HG03196 (cell line): ENCODE data around the gene TTC31.
"Not testable (repeated sequence)": the region's sequence is repeated elsewhere in the genome, so short reads cannot be mapped to it uniquely, and the experiment has no call there.

Experiments used
- ATAC-seq: cut with Tn5 transposase; IDR thresholded peaks from one replicate; pipeline ENCODE4 v1.9.1; 2021; ENCODE audit not compliant: unreplicated experiment

TTC31 gene

DNA sequence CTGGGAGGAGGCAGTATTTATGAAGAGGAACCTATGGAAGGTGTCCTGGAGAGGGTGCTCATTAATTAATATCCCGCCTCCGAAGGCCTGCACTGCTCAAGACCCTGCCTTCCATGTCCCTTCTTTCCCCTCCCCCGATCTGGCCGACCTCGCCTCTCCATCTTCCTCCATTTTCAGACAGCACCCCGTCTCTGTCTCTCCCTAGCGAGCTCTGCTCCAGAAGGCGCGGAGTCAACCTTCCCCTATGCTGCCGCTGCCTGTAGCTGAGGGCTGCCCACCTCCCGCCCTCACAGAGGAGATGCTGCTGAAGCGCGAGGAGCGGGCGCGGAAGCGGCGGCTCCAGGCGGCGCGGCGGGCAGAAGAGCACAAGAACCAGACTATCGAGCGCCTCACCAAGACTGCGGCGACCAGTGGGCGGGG is 25.7 kb upstream of the TTC31 start:
- no peak for ATAC-seq

DNA sequence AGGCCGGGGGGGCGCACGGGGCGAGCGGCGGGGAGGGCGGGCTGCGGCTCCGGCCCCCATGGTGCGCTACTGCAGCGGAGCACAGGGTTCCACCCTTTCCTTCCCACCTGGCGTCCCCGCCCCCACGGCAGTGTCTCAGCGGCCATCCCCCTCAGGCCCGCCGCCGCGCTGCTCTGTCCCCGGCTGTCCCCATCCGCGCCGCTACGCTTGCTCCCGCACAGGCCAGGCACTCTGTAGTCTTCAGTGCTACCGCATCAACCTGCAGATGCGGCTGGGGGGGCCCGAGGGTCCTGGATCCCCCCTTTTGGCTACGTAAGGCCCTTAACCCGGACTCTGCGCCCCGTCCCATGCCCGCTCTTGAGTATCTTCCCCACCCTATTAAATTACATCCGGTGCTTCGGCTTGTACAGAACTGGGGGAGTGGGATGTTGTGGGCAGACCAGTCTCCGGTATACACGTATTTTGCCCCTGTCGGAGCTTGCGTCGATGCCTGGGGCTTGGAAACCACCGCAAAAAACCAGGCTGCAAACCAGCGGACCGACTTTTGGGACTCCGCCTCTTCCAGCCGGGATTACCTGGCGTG is 25.2 kb upstream of the TTC31 start:
- ATAC-seq, result peak; percentile 37

DNA sequence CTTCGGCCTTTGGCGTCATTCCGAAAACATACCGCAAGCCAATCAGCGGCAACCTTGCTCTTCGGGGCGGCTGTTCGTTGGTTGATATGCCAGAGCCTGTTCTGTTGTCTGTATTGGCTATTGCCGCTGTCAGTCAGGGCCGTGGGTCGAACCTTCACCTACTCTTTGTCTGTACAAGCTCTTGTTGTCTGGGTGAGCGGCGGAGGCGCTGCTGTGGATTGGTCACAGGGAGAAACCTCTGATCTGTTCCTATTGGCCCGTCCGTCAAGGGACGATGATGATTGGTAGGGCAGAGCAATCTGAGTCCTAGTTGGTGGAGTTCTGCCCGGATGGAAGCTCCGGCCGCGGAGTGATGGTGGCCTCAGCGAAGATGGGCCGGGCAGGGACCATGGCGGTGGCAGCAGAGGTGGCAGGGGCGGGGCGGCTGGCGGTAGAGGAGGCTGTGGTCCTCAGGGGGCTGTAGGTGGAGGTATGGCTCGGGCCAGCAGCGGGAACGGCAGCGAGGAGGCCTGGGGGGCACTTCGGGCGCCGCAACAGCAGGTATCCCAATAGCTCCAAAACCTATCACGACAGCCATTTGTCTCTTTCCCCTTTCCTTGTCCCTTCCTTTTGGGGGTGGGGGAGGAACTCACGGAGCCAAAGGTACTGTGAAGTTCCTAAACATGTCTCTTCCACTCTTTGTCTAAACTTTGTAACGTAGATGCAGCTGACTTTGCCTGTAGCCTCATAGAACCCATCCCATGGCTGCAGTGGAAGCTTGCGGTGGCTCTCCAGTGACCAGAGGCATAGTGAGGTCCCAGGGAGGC is 24.5 kb upstream of the TTC31 start, which contains the start of gene WBP1:
Gene WBP1 (plus strand): TSS at position 307 of the 806 bp plus-strand sequence. CDS start 165 bp downstream, at position 472.
- ATAC-seq, result peak; percentile 79

DNA sequence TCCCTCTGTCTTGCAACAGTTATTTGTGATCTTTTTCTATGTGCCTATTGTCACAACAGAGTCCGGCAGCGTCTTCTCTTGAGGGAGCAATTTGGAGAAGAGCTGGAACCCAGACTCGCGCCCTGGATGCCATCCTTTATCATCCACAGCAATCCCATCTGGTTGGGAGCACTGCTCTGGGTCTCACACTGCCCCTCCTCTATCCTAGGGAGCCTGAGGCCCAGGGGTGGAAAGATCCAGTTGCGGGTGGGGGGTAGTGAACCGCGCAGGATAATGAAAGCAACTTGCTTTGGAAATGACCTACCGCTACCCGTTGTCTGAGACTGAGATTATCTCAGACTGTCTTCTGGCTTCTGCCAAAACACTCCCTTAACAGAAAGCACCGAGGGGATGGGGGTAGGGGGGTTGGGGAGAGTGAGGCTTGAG is 23.9 kb upstream of the TTC31 start:
- no peak for ATAC-seq

DNA sequence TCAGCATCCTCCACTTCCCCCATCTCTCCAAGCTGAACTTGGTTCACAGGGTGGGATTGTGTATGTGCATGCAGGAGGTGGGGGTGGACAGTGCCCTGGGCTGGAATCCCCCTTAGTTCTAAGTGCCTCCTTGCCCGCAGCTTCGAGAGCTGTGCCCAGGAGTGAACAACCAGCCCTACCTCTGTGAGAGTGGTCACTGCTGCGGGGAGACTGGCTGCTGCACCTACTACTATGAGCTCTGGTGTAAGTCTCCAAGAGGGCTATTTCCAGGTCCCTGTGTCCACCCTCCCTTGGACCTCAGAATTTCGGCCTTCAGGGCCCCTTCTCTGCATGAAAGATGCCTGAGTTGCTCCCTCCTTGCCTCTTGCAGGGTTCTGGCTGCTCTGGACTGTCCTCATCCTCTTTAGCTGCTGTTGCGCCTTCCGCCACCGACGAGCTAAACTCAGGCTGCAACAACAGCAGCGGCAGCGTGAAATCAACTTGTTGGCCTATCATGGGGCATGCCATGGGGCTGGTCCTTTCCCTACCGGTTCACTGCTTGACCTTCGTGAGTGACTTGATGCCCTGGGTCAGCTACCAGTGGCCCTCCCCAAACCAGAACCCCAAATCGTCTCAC is 23.3 kb upstream of the TTC31 start:
- not testable (repeated sequence) for ATAC-seq

DNA sequence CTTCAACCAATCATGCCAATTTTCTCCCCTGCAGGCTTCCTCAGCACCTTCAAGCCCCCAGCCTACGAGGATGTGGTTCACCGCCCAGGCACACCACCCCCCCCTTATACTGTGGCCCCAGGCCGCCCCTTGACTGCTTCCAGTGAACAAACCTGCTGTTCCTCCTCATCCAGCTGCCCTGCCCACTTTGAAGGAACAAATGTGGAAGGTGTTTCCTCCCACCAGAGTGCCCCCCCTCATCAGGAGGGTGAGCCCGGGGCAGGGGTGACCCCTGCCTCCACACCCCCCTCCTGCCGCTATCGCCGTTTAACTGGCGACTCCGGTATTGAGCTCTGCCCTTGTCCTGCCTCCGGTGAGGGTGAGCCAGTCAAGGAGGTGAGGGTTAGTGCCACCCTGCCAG is 22.7 kb upstream of the TTC31 start:
- not testable (repeated sequence) for ATAC-seq

DNA sequence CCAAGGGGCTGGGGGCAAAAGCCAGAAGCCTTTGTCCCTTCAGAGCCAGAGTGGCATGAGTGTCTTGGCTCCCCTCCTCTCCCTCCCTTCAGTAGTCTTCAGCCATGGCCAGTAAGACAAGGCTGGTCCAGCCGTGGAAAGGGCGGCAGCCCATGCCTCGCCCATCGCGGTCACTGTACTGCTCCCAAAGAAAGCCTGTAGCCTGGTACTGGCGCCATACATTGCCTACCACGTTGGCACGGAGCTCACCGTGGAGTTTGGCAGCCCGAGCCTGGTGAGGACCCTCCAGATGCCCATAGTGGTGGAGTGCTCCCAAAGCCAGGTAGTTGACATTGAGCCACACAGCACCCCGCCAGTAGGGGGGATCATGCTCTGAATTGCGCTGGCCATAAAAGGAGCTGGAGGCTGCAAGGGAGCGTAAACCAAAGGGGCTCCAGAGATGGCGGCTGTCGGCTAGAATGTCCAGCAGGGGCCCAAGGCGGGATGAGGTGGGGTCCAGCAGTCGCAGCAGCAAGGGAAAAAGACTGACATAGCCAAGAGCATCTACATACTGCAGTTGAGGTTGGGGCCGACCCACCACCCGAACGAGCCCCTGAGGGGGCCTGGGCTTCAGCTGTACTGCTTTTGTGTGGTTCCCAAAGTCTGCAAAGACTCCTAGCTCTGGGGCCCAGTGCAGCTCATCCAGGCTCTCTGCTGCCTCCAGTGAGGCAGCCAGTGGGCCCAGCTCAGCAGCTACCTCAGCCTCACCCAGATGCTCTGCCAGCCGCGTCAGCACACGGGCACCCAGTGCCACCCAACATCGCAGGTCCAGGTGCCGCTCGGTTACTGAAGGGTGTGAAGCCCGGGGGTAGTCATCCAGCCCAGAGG is 21.5 kb upstream of the TTC31 start:
- ATAC-seq, result no peak

DNA sequence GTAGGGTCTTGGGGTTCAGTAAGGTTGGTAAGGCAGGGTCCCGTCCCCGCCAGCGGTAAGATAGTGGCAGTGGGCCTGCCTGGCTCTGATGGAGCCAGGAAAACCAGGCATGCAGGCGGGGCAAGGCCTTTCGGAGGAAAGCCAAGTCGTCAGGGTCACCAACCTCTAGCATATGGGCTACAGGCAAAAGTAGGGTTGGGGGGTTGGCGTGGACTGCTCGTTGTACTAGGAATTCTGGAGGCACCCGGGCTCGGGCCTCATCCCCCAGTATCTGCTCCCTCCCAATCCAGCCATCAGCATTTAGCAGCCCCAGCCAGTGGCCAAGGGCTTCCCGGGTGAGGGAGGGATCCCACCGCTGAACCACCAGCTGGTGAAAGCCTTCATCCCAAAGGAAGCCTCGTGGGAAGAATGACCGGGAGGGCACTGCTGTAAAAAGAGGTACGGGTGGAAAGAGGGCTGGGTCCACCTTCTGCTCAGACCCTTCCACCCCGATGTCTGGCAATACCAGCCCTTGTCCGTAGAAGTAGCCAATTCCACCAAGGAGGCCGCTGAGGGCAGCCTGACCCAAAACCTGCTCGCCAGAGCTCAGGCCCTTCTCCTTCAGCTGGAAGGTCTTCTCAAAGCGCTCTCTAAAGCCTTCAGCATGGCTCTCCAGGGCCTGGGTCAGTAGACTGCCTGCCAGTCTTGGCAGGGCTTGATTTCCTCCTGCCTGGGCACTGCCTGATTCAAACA is 20.7 kb upstream of the TTC31 start:
- ATAC-seq, result no peak

DNA sequence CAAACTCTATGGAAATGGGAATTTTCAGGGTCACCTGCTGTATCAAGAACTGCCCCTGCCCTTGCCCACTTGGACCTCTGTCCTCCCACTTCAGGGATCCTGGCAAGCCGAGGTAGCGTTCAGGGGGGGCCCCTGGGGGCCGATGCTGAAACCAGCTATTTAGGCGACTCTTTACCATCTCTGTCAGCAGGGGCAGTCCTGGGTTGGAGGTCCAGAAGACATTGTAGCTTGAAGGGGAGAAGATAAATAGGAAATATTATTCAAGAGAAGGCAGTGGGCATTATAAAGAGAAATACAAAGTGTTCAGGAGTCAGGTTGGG is 20.1 kb upstream of the TTC31 start:
- no peak for ATAC-seq

DNA sequence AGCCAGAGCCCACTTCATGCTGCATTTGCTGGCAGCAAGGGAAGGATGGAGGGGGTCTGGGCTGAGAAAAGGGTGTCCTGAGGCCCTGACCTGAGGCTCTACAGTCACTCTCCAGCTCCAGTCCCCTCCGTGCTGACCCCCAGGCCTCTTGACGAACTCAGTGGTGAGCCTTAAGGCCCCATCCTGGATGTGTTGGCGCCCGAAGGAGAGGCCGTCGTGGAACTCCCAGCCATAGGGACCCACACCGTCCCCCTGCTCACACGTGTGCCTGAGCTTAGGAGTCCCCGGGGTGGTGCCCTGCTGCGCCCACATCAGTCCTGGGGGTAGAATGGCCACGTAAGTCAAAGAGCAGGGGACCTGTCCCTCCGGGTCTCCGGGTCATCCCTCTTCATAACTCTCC is 18.5 kb upstream of the TTC31 start:
- no peak for ATAC-seq

DNA sequence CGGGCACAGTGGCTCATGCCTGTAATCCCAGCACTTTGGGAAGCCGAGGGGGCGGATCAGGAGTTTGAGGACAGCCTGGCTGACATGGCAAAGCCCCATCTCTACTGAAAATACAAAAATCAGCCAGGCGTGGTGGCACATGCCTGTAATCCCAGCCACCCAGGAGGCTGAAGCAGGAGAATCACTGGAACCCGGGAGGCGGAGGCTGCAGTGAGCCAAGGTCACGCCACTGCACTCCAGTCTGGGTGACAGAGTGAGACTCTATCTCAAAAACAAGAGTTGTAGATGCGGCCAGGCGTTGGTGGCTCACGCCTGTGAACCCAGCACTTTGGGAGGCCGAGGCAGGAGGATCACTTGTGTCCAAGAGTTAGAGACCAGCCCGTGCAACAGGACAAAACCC is 12.1 kb upstream of the TTC31 start:
- ATAC-seq, result not testable (repeated sequence)

DNA sequence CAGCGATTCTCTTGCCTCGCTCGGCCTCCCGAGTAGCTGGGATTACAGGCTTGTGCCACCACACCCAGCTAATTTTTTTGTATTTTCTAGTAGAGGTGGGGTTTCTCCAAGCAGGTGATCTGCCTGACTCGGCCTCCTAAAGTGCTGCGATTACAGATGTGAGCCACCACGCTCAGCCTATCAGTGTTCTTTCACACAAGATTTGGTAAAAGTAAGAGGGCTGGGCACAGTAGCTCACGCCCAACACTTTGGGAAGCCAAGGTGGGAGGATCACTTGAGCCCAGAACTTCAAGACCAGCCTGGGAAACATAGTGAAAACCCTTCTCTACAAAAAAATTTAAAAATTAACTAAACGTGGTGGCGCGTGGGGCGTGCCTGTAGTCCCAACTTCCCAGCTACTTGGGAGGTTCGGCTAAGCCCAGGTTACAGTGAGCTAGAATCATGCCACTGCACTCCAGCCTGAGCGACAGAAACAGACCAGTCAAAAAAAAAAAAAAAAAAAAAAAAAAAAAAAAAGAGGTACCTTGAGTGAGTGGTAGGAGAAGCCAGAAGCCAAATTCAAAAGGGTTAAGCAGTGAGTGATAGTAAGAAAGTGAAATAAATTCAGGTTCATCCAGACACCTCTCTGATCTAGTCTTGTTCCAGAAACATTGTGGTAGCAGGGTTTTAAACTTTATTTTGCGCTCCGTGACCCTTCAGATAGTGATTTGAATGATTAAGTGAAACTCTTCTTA is 11.4 kb upstream of the TTC31 start:
- no peak for ATAC-seq

DNA sequence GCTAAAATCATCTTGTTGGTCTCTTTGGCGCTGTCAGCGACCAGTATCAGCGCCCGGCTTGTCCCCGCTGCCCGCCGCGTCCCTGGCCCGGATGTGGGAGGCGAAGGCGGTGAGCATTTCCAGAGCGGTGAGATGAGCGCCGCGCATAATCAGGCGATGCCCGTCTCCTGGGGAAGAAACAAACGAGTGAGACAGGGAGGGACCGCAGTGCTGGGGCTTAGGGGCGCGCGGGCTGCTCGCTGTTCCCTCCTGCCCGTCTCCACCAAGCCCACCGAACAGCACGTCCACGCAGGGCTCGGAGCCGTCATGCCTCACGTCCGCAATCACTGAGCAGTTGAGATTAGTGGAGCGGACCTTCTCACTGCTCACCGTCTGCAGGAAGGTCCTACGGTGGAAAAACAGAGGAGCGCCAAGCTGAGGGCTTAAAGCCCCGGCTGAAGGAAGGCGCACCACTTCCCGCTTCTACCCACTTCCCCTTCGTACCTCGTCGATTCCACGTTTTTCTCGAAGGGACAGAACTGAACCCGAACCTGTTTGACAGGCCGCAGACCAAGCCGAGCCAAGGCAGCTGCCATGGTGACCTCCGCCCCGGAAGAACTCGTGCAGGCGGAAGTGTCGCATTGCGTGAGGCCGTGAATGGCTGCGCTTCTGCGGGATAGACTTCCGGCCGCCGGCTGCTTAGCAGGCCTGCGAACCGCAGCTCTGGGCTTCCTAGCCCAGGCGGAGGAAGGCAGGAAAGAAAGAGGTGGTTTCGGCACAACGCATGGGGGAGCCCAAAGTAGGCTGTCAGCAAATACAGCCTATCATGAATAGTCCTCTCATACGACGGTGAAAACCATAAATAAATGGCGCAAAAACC is 10.6 kb upstream of the TTC31 start, which contains the start of gene MRPL53:
Gene MRPL53 (minus strand): TSS at position 595 of the 859 bp plus-strand sequence. CDS start 20 bp downstream, at position 575.
- peak; percentile 85 for ATAC-seq

DNA sequence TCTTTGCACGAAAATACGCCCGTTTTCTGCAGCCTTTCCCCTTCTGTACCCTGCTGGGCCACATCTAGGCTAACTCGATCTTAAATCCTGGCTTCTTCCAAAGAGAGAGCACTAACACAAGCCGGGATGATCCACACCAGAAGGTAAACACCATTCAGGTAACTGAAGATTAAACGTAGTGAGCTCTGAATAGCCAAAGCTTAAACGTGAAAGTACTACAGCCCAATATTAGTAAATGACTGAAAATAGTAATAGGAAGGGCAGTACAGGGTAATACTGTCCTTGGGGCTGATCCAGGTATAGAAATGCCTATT is 10.0 kb upstream of the TTC31 start:
- peak; percentile 1 for ATAC-seq

DNA sequence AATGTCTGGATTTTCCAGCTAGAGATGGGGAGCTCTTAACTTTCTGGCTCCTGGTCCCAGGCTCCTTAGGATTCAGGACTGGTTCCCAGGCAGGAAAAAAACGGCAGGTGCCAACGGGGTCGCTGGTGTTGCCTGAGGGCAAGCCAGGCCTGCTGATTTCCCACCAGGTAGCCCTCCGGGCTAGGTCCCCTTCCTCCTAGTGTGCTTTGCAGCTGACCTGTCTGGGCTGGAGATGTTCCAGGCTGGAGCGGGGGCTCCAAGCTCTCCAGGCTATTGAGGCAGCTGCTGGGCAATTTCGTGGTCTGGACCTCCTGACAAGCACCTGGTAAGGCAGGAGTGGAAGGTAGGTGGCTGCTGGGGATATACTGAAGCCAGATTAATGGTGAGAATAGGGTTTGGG is 8.4 kb upstream of the TTC31 start:
- ATAC-seq, result no peak

DNA sequence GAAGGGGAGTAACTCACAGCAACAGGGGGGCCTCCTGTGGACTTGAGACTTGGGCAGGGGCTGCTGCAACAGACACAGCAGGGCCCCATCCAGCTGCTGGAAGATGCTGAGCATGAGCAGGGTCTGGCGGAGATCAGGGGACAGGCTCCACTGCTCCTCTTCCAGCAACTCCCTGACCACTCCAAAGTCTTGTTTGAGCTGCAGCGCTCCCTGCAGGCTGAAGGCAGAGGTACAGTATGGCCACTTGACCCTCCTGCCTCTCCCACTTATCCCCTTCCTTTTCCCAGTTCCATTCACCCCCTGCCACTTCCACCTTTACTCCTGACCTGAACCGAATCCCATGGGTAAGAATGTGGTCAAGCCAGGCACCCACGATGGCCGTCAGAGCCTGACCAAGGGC is 8.0 kb upstream of the TTC31 start:
- no peak for ATAC-seq

DNA sequence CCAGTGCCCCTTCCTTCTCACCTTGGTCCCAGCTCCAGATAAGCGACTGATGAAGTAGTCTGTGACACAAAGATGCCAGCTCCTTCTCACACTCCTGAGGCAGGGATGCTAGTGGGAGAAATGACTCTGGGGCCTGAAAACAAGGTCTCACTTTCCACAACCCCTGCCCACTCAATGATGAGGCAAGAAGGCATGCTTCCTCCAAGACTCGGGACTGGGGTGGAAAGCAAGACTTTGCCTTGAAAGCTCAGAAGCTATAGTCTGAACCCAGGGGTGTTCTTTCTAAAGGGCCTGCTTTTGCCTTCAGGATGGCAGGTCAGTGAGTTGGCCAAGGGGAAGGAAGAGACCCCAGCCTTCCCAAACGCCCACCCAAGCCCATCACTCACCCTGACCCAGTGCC is 1.4 kb upstream of the TTC31 start:
- no peak for ATAC-seq

DNA sequence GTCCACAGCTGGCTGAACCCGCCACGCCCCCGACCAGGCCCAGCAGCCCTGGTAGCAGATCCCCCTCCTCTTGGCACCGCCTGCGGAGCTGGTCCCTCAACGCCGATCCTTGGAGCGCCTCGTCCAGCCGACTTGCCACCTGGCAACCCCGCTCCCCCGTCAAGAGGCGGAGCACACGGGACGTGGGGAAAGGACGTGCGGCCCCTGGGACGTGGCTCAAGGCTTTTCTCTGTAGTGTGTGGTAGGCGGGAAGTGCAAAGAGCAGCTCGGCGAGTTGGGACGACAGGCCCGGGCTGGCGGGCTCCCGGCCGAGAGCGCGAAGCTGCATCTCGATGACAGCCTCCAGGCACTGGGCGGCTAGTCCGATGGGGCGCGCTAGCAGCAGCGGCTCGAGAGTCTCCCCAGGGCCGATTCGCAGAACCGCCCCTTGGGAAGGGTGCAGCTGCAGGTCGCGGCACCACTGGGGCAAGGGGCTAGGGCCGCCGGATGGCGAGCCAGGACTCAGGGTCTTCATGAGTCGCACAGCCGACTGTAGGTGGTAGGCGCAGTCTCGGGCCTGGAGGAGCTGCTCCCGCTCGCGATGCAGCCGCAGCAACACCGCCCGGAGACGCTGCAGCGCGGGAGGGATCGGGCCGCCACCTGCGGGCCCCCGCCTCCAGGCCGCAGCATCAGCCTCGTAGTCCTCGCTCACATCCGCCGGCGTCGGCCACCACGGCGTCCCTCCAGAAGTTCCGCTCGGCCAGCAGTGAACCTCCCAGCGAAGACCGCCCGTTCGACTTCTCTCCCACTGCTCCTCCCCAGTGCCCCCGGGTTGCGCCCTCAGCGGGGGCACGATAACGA is 700 bp upstream of the TTC31 start:
- peak; percentile 27 for ATAC-seq
